ENCODE data around the gene OR52A1.

OR52A1 gene

DNA sequence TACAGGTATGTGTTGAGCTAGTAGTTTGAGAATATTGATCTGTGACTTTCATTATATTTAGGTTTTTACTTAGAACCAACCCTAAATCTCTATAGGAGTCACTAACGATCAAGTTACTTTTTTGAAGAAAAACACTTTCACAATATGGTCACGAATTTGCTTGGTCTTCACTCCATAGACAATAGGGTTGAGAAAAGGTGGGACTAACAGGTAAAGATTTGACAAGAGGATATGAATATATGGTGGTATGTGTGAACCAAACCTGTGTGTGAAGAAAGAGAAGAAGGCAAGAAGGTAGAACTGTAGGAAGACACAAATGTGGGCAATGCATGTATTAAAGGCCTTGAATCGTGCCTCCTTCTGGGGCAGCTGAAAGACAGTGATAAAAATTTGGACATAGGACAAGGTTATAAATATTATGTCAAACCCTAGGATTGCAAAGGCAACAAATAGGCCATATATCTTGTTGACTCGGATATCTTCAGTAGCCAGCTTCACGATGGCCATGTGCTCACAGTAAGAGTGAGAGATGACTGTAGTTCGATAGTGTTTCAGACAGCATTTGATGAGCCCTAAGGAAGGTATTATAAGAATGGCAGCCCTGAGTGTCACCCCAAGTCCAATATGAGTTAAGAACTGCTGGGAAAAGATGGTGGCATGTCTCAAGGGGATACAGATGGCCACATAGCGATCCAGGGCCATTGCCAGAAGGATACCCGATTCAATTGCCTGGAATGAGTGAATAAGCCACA is 22.8 kb downstream of the OR52A1 start:
- DNase-seq, result no peak

DNA sequence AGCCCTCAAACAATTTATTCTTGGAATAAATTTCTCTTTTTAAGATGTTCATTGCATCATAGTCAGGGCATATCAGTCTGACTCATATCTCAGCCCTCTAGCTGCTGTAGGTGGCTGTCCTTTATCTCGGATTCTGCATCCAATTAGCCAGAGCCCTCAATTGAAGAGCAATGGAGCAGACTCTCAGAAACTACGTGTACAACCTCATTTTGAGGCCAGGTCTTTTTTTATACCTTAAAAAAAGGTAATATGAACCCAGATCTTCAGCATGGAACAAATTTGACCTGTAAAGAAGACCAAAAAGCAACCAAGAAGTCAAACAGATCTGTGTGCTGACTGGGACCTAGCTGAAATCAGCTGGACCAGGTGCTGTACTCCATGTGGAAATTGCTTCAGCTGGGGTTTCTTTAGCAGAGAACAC is 25.1 kb downstream of the OR52A1 start:
- DNase-seq, result no peak

- no peak for DNase-seq
These were observed 29.5 kb downstream of the OR52A1 start for GRCh38 chr11:5124891-5125620.

DNA sequence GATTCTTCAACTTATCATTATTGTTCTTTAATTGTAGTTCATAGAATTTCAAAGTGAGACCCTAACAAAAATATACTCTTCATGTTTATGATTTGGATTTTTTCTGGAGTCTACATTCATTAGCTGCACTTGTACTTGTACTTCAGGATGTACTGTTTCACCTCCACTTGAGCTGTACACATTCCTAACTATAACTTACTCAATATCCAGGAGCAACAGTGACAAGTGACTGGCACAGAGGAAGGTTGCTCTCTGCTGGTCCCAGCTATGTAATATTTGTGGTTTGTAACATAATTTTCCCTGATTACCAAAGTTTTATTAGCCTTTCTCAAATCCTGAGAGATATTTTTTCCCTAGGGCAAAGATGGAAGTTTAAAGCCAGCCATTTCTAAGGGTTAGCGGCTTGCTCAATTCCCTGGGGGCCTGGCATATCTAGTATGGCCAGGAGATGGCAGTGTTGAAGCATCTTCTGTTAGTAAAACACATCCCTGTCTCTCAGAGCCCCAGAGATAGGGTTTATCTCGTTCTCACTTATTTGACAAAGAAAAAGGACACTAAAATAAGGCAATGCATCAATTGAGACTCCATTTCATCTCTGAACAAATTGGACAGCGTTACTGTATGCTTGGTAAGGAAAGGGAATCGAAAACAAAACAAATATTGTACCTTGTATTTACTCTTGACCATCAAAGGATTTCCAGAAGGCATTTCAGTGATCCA is 30.6 kb downstream of the OR52A1 start:
- peak; percentile 64 to 74 (median 74) for DNase-seq

GRCh38 chr11:5118893-5119292 is 35.7 kb downstream of the OR52A1 start:
- no peak for DNase-seq

DNA sequence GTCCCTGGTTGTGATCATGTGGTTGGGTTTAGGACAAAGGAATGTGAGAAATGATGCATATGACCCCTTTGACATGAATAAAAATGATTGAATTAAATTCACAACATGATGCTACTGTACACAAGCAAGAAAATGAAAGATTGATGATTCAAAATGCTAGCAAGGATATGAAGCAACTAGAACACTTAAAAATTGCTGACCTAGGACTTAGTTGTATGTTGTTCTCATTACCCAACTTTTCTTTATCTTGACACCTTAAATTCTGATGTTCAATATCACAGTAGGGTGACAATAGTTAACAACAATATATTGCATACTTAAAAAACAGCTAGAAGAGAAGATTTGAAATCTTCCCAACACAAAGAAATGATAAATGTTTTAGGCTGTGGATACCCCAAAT is 37.0 kb downstream of the OR52A1 start:
- DNase-seq, result no peak

GRCh38 chr11:5115339-5115738 is 39.2 kb downstream of the OR52A1 start:
- no peak for DNase-seq

GRCh38 chr11:5107285-5107684 is 47.3 kb downstream of the OR52A1 start:
- no peak for DNase-seq

DNA sequence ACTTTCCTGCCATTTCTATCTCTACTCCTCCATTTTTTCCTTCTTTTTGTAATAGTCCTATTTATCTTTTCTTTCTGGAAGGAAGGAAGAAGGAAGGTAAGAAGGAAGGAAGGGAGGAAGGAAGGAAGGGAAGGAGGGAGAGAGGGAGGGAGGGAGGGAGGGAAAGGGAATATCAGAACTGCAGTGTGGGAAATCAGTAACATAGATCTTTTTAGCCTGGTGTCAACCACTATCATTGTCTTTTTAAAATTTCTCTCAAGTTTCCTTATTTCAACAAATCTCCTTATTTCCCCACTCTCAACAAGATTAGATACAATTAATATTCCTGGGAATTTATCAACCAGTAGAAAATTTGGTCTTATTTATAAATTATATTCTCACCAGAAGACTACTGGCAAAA is 51.5 kb downstream of the OR52A1 start:
- no peak for DNase-seq

DNA sequence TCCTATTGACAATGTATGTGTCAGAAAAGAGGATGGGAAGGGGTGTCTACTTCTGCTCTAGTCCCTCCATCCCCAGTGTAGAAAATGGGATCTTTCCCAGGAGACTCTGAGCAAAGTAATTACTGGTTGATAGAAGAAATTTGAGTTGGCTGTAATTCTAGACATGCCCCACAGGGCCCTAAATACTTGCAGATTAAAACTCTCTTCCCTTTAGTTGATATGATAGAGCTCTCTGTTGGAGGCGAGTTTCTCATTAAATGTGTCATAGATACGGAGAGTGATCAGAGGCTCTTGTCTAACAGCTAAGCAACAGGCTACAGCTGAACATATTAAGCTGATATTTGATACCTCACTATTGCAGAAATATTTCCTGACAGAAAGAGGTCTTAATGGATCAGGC is 52.3 kb downstream of the OR52A1 start:
- no peak for DNase-seq

DNA sequence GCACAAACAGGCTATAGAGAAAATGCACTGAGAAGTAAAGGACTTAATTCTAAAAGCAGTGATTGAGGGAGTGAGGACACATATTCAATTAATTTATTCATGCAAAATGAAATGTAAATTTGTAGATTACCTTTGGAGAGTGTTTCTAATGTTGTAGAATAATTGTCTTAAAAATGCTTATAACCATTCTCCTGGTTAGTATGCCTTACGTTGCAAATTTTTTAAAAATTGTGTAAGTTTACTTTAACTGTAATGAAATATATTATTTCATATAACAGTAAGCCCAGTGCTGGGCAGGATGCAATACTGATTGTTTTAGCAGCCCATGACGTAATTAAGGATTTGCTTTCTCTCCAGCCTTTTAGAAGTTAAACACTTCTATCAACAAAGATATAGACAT is 58.5 kb downstream of the OR52A1 start:
- DNase-seq, result no peak
